HG02884 (cell line): Measurements from ENCODE around the gene C11orf52.
"Not testable (repeated sequence)": the region's sequence is repeated elsewhere in the genome, so short reads cannot be mapped to it uniquely, and the experiment has no call there.

Experiments used
- ATAC-seq: cut with Tn5 transposase; IDR thresholded peaks from one replicate; pipeline ENCODE4 v1.9.1; 2021; ENCODE audit warnings: mild to moderate bottlenecking, moderate library complexity; ENCODE audit not compliant: unreplicated experiment

C11orf52 gene

DNA sequence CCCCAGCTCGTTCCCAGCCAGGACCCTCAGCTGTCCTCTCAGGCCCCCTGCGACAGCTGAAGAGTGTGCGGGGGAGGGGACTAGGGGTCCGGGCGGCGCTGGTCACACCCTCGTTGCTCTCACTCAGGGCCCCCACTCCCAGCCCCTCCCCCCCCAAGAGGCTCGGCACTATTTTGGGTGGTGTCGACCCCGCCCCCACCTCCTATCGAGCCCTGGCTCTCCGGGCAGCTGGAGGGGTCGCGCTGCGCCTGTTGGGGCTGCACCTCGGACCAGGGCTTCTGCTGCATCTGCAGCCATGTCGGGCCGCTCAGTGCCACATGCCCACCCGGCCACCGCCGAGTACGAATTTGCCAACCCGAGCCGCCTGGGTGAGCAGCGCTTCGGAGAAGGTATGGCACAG lies 6.2 kb upstream of the C11orf52 start, which contains the start of gene HSPB2:
Gene HSPB2 (plus strand): TSS at position 200 of the 400 bp plus-strand sequence. CDS start 96 bp downstream, at position 296.
- ATAC-seq = no peak

- no peak for ATAC-seq
These were observed 5.5 kb upstream of the C11orf52 start for GRCh38 chr11:111913031-111913861.

GRCh38 chr11:111913997-111914396 lies 4.7 kb upstream of the C11orf52 start:
- ATAC-seq = no peak

DNA sequence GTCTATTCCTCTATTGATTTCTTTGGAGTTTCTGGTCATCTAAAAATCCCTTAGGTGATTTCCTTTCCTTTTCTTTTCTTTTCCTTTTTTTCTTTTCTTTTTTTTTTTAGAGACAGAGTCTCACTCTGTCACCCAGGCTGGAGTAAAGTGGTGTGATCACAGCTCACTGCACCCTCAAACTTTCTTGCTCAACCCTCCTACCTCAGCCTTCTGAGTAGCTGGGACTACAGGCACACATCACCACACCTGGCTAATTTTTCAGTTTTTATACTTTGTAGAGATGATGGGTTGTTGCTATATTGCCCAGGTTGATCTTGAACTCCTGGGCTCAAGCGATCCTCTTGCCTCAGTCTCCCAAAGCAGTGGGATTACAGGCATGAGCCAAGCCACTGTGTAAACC lies 1.9 kb upstream of the C11orf52 start:
- no peak for ATAC-seq

GRCh38 chr11:111917312-111917711 lies 1.4 kb upstream of the C11orf52 start:
- ATAC-seq = no peak

DNA sequence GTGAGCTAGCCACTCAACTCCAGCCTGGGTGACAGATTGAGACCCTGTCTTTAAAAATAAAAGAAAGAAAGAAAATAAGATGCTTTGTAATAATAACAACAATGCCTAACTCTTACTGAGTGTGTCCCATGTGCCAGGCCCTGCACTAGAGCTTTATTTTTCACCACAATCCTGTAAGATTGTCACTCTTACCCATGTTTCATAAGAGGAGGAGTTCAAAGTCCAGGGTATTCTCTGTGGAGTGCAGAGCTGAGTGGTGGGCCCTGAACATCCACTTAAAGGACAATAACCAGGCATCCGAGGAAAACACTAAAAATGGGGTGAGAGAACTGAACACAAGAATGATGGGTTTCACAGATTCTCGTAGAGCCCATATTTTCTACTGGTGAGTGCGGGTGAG lies 925 bp upstream of the C11orf52 start:
- ATAC-seq = no peak

- ATAC-seq = no peak
These were observed 2.2 kb downstream of the C11orf52 start for GRCh38 chr11:111920908-111921307.

DNA sequence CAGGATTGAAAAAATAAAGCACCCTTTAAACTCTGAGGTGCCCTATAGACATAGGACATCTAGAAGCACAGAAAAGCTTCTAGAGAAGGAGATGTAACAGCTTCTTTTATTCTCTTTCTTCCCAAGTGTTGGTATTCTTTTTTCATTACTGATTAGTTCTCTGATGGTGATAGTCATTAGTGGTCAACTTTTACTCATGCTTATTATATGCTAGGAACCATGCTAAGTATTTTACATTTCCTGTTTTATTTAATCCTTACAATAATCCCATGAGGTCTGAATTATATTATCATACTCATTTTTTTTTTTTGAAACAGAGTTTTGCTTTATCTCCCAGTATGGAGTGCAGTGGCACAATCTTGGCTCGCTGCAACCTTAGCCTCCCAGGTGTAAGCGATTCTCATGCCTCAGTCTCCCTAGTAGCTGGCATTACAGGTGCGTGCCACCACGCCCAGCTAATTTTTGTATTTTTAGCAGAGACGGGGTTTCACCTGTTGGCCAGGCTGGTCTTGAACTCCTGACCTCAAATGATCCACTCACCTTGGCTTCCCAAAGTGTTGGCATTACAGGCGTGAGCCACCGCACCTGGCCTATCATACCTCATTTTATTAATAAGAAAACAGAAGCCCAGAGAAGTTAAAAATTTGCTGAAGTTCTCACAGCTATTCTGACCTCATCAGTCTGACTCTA lies 3.0 kb downstream of the C11orf52 start:
- no peak for ATAC-seq

GRCh38 chr11:111922803-111923202 lies 4.1 kb downstream of the C11orf52 start:
- ATAC-seq = no peak

DNA sequence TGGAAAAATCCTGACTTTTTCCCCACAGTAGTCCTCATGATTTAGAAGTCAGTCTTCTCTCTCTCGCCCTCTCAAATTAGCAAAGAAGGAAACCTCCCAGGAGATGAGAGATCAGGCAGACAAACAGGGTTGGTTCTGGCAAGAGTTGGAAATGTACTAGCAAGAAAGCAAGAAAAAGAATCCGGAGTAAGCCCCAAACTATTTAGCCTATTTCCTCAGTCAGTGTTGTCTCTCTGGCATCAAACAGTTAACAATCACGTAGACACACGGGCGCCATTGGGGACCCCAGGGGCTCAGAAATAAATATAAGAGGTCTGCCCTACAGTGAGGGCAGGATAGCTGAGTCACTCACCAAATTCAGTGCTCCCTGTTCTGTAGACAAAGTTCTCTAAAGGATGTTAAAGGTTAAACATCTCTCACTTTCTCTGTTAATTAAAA lies 4.7 kb downstream of the C11orf52 start:
- no peak for ATAC-seq

DNA sequence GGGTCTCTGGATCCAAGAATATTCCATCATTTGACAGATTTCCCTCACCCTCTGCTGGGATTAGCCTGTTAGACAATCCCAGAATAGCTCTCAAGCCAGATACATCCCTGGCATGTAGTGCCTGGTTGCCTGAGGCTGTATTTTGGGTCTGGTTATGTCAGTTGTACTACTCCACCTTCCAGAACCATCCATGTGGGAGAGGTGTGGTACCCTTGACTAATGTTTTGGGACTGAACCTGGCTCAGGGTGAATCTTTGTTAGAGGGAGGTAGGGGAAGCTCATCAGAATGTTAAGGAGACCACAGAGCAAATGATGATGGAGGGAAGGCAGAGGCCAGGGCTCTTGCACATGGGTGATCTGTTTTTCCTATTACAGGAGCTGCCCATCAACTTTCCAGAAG lies 5.2 kb downstream of the C11orf52 start:
- no peak for ATAC-seq

GRCh38 chr11:111925953-111926352 lies 7.2 kb downstream of the C11orf52 start:
- no peak for ATAC-seq

DNA sequence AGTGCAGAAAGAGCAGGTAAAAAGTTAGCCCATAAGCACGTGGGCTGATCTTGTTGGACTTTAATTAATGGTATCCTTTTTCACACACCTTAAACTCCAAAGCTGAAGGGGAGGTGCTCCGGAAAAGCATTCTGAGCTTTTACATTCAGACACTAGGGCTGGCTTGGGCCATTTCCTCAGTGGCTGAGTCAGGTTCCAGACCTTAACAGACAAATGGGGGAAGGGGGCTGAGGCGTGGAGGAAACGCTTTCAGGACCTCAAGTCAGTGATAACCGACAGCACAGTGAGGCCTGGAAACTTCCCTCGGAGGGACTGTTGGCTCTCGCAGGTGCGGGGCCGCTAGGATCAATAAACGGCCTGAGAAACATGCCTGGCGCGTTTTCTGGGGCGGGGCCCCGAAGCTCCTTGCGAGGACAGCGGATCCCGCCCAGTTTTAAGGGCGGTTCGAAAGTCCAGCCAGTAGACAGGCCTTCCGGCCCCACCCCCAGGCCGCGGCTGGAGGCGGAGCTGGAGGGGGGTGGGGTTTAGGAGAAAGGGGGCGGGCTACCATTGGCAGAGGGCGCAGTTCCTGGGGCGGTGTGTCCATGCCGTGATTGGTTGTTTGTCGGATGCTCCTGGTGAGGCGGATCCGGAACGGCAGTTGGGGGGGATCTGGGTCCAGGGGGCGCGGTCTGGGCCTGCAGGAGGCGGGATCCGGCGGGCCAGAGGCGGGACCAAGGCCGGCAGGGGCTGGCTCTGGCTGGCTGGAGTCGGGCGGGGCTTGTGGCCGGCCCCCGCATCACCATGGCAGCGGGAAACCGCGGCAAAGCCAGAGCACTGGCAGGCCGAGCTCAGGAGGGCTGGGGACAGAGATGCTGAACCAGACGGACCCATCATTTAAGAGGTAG lies 8.0 kb downstream of the C11orf52 start:
- peak; percentile 90 for ATAC-seq

DNA sequence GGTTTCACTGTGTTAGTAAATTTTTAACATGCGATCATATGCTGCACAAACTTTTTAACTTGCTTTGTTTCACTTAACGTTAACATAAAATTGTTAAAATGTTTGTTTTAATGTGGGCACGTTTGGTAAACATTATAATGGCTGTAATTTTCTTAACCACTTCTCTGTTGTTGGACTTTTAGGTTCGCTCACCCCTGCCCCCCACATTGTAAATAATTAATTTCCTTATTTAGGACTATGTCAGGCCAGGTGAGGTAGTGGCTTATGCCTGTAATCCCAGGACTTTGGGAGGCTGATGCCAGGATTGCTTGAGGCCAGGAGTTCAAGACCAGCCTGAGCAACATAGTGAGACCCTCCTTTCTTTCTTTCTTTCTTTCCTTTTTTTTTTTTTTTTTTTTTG lies 11.8 kb downstream of the C11orf52 start:
- no peak for ATAC-seq

- ATAC-seq = no peak
These were observed 13.9 kb downstream of the C11orf52 start for GRCh38 chr11:111932611-111932950.

- not testable (repeated sequence) for ATAC-seq
These were observed 14.5 kb downstream of the C11orf52 start for GRCh38 chr11:111933176-111933575.

DNA sequence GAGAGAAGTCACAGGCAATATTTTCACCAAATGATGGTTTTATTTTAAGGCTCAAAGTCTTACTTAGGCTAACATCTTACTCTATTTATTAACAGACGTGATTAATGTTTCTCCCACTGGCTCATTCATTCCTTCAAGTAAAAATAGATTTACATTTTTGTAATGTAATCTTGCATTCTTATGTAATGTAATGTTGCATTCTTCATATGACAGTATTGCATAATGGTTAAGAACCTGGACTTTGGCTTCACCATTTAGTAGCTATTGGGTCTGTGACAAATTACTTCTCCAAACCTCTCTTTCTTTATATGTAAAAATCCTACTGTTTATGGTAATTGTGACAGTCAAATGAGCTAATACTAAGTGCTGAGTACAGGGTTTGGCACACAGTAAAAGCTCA lies 15.2 kb downstream of the C11orf52 start:
- no peak for ATAC-seq

- ATAC-seq = no peak
These were observed 15.6 kb downstream of the C11orf52 start for GRCh38 chr11:111934306-111934705.

GRCh38 chr11:111935317-111936039 lies 16.8 kb downstream of the C11orf52 start:
- no peak for ATAC-seq

- ATAC-seq = no peak
These were observed 17.4 kb downstream of the C11orf52 start for GRCh38 chr11:111936040-111936540.

- ATAC-seq = no peak
These were observed 18.7 kb downstream of the C11orf52 start for GRCh38 chr11:111937461-111937769.
